GM18867 (cell line): Measurements from ENCODE around the gene CCNL2.

Experiments
- ATAC-seq: cut with Tn5 transposase; IDR thresholded peaks from one replicate; pipeline ENCODE4 v1.9.1; 2021; ENCODE audit warnings: mild to moderate bottlenecking, moderate library complexity; ENCODE audit not compliant: unreplicated experiment

CCNL2 gene

GRCh38 chr1:1345384-1345783, 53.8 kb downstream of the CCNL2 start:
- ATAC-seq: no peak

- no peak for ATAC-seq
These were observed 54.3 kb downstream of the CCNL2 start for GRCh38 chr1:1344655-1345361.

- no peak for ATAC-seq
These were observed 55.2 kb downstream of the CCNL2 start for GRCh38 chr1:1343811-1344421.

DNA sequence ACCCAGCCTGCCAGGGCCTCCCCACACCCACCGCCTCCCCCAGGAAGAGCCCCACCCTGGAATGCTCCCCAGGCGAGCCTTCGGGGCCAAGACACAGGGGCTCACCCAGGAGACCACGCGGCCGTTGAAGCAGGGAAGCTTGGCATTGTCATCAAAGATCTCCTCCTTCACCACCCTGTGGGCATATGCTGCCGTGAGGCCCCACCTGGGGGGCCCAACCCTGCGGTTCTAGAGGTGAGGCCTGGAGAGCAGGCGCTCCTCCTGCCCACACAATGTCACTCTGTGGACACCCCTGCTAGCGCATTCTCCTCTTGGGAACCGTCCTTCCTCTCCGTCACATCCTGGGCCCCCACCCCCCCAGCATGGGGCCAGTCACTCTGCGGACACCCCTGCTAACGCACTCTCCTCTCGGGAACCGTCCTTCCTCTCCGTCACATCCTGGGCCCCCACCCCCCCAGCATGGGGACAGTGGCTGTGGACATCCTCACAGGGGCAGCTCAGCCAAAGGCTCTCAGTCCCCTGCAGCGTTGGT, 56.5 kb downstream of the CCNL2 start:
- no peak for ATAC-seq

GRCh38 chr1:1342061-1342562, 57.0 kb downstream of the CCNL2 start:
- ATAC-seq: no peak

GRCh38 chr1:1341549-1342021, 57.5 kb downstream of the CCNL2 start:
- ATAC-seq: no peak

DNA sequence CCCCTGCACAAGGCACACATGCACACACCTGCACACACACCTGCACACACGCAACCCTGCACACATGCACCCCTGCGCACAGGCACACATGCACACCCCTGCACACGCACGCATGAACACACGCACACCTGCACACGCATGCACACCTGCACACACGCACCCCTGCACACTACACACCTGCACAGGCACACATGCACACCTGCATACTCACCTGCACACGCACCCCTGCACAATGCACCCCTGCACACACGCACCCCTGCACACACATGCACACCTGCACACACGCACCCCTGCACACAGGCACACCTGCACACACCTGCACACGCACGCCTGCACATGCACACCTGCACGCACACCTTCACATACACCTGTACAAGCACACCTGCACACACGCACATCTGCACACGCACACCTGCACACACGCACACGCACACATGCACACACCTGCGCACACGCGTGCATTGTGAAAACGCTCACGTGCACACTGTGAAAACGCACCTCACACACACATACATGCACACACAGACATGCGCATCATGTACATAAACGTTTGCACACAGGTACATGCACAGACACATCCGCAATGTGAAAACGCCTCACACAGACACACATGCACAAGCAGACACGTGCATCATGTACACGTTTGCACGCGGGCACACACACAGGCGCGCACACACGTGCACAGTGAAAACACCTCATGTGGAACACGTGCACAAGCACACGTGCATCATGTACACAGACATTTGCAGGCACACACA, 58.2 kb downstream of the CCNL2 start:
- ATAC-seq: no peak

- no peak for ATAC-seq
These were observed 59.0 kb downstream of the CCNL2 start for GRCh38 chr1:1340185-1340584.

DNA sequence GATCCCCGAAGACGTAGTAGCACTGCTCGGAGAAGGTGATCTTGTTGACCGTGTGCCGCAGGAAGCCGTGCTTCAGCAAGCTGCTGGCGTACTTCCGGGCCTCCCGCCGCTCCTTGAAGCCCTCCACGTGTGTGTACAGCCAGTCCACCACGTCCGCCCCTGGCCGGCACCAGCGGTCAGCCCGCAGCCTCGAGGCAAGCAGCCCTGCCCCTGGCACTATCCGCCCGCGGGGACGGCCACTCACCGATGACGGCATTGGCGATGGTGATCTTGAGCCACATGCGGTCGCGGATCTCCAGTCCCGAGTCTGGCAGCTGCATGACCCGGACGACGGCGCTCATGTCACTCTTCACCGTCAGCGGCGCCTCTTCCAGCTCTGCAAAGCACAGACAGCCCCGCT, 60.9 kb downstream of the CCNL2 start:
- no peak for ATAC-seq

- ATAC-seq: no peak
These were observed 61.4 kb downstream of the CCNL2 start for GRCh38 chr1:1337793-1338147.

- ATAC-seq: no peak
These were observed 62.0 kb downstream of the CCNL2 start for GRCh38 chr1:1336931-1337792.

DNA sequence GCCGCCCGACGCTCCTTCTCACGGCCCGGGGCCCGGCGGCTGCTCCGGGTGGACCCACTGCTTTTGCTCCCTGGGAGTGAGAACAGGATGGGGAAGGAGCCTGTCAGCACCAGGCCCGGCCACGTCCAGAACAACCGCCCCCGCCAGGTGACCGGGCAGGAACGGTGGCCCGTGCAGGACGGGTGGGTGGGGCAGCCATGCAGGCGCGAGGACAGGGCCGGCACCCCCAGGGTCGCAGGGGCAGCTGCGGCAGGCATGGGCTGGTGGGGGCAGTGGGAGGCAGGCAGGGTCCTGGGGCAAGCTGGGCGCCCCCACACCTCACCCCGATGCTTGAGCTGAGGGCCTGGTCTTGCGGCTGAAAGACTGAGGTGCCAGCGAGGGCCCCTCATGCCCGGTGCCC, 62.7 kb downstream of the CCNL2 start:
- no peak for ATAC-seq

GRCh38 chr1:1335792-1336248, 63.3 kb downstream of the CCNL2 start:
- ATAC-seq: no peak
